B cell (primary cell): ENCODE results near the gene C6orf89. TPM values are rescaled to one million over a fixed set of nuclear protein-coding genes. Genes with fewer than 3 reads are reported as not detected.

Experiments used
- ATAC-seq: fragments of 200-7000 bp; cut with Tn5 transposase; one replicate; pipeline ENCODE4 v1.10.0; 2021; ENCODE audit warnings: low read depth, mild to moderate bottlenecking, moderate number of reproducible peaks, moderate library complexity
- CTCF ChIA-PET: fragments of 350-600 bp; sonication (Branson Sonifier 250); formaldehyde crosslinking; loops from one replicate; lab custom pipeline; 2021; ENCODE audit warnings: antibody characterized with exemption, inconsistent platforms; lab: Charles Lee
- POLR2A ChIA-PET: fragments of 350-600 bp; sonication (Branson Sonifier 250); formaldehyde crosslinking; loops from one replicate; lab custom pipeline; 2021; ENCODE audit warnings: antibody characterized with exemption; lab: Charles Lee
- DNase-seq: peaks from one replicate; pipeline ENCODE4 v3.0.0; 2013
- H2AFZ ChIP-seq: 2 replicates; pipeline ENCODE4 v1.6.1; 2012; ENCODE audit warnings: mild to moderate bottlenecking, low read depth, low read length; ENCODE audit not compliant: insufficient read depth, poor library complexity, severe bottlenecking
- H3K27ac ChIP-seq, 2 donors: 1 replicate in 1 of 2; 2 replicates in 1 of 2; pipeline ENCODE4 v1.5.1; 2012 to 2013; ENCODE audit warnings: low read length in 2 of 2, mild to moderate bottlenecking in 2 of 2, moderate library complexity in 1 of 2
- H3K27me3 ChIP-seq, 4 experiments: fragments of 200-600 bp in 1 of 4; sonication (generic) in 1 of 4; replicated peaks in 1 of 4; 1 replicate in 2 of 4; 2 replicates in 2 of 4; pipeline versions ENCODE4 v1.6.1 to v1.7.0; 2013 to 2016; ENCODE audit warnings: low read length in 3 of 4, mild to moderate bottlenecking in 2 of 4, mixed read lengths in 1 of 4, moderate library complexity in 1 of 4; ENCODE audit not compliant: insufficient read depth in 4 of 4, control insufficient read depth in 3 of 4; ENCODE audit errors: control extremely low read depth in 1 of 4
- H3K36me3 ChIP-seq, 2 experiments: replicated peaks in 1 of 2; 1 replicate in 1 of 2; 2 replicates in 1 of 2; pipeline versions ENCODE4 v1.6.1 to v1.7.1; 2013; ENCODE audit warnings: low read length in 1 of 2; ENCODE audit not compliant: insufficient read depth in 2 of 2, control insufficient read depth in 1 of 2; ENCODE audit errors: control extremely low read depth in 1 of 2, extremely low read depth in 1 of 2
- H3K4me1 ChIP-seq, 2 donors: fragments of 200-600 bp in 1 of 2; sonication (generic) in 1 of 2; 1 replicate in 1 of 2; 2 replicates in 1 of 2; pipeline versions ENCODE4 v1.5.1 to v1.6.1; 2013 to 2017; ENCODE audit warnings: low read length in 2 of 2; ENCODE audit not compliant: control insufficient read depth in 2 of 2, insufficient read depth in 2 of 2
- H3K4me2 ChIP-seq: replicated peaks from 2 replicates; pipeline ENCODE3; 2012; ENCODE audit warnings: mild to moderate bottlenecking, low read depth, low read length; ENCODE audit not compliant: poor library complexity, severe bottlenecking
- H3K4me3 ChIP-seq, 5 experiments: fragments of 200-600 bp in 1 of 5; sonication (generic) in 1 of 5; 1 replicate in 3 of 5; 2 replicates in 2 of 5; pipeline versions ENCODE4 v1.5.1 to v1.7.0; 2011 to 2016; ENCODE audit warnings: low read length in 4 of 5, mild to moderate bottlenecking in 4 of 5, low read depth in 2 of 5, control low read depth in 1 of 5, moderate library complexity in 1 of 5; ENCODE audit not compliant: insufficient read depth in 1 of 5; ENCODE audit errors: control extremely low read depth in 1 of 5, extremely low read depth in 1 of 5
- H3K79me2 ChIP-seq: fragments of 200-600 bp; sonication (generic); one replicate; pipeline ENCODE4 v1.6.0; 2016; ENCODE audit warnings: low read length; ENCODE audit not compliant: control insufficient read depth, insufficient read depth
- H3K9ac ChIP-seq: fragments of 200-600 bp; sonication (generic); 2 replicates; pipeline ENCODE4 v1.6.1; 2017; ENCODE audit warnings: mild to moderate bottlenecking, low read length, moderate library complexity
- H3K9me3 ChIP-seq, 3 donors: one replicate each; pipeline versions ENCODE4 v1.6.1 to v1.7.1; 2013; ENCODE audit warnings: low read length in 2 of 3; ENCODE audit not compliant: control insufficient read depth in 2 of 3, insufficient read depth in 1 of 3; ENCODE audit errors: control extremely low read depth in 1 of 3
- H4K20me1 ChIP-seq: 2 replicates; pipeline ENCODE4 v1.6.0; 2012; ENCODE audit warnings: mild to moderate bottlenecking, low read length; ENCODE audit not compliant: insufficient read depth, control insufficient read depth, poor library complexity, severe bottlenecking
- H3K27ac Mint-ChIP-seq: one replicate; pipeline ENCODE4 v1.8.0; 2021; ENCODE audit warnings: mixed read lengths
- H3K27me3 Mint-ChIP-seq: one replicate; pipeline ENCODE4 v1.8.0; 2021; ENCODE audit warnings: mixed read lengths
- H3K4me1 Mint-ChIP-seq: one replicate; pipeline ENCODE4 v1.8.0; 2021; ENCODE audit warnings: mixed read lengths
- H3K4me3 Mint-ChIP-seq: one replicate; pipeline ENCODE4 v1.8.0; 2021; ENCODE audit warnings: mixed read lengths
- H3K9me3 Mint-ChIP-seq: one replicate; pipeline ENCODE4 v1.8.0; 2022; ENCODE audit warnings: mixed read lengths; ENCODE audit not compliant: insufficient read depth
- CTCF ChIP-seq: fragments of 200-600 bp; IDR thresholded peaks from one replicate; pipeline ENCODE4 v1.8.0; 2022; ENCODE audit warnings: antibody characterized with exemption, mild to moderate bottlenecking
- EZH2 ChIP-seq: IDR thresholded peaks from 2 replicates; pipeline ENCODE4 v1.6.1; 2012; ENCODE audit warnings: borderline replicate concordance, low read depth, mild to moderate bottlenecking, moderate library complexity, low read length; ENCODE audit not compliant: insufficient read depth, poor library complexity, severe bottlenecking
- WGBS: methylation state at CpG from one replicate; pipeline ENCODE4 v1.1.5; 2013; ENCODE audit warnings: missing lambda C conversion rate; ENCODE audit not compliant: insufficient coverage; 5-methylcytosine and 5-hydroxymethylcytosine counted together
- intact Hi-C: fragments of 100-400 bp; cut with micrococcal nuclease; formaldehyde crosslinking; loops from one replicate; pipeline ENCODE4 v1.10.0; 2022
- polyA plus RNA-seq: library from polyadenylated mRNA; depleted of rRNA; stranded (reverse); fragments of >200 nt; gene quantifications from 2 replicates; pipeline ENCODE4 v1.2.3, GENCODE V29; 2012
- total RNA-seq, 2 donors: library from RNA; stranded (reverse); fragments of 120-200 nt in 1 of 2; gene quantifications; 1 replicate in 1 of 2; 2 replicates in 1 of 2; pipeline versions ENCODE4 v1.2.3 to v1.2.4, GENCODE V29; 2013 to 2022

The C6orf89 gene
- total and polyA plus RNA-seq, 2 donors (not counting 1 experiment from before 2014, with no cell fraction given): 13.0 to 35.3 TPM

GRCh38 chr6:36839749-36840431, 45.9 kb upstream of the C6orf89 start:
- Histone ChIP-seq H3K4me3 (peak overlapping the region; percentile 15 to 61 (median 42)), H3K27me3 (peaks cover 0 to 40% (median 23%) of the 10 kb centered on the region in 4 experiments), H3K36me3 (no peaks in the 10 kb centered on the region), H4K20me1 (no peaks in the 10 kb centered on the region), H3K27ac (no peak overlapping the region), H3K9ac (peak overlapping the region; percentile 62), H3K79me2 (no peaks in the 10 kb centered on the region), H3K4me2 (peak overlapping the region; percentile 96), H3K9me3 (no peaks in the 10 kb centered on the region), H3K4me1 (peaks cover 18 to 23% of the 10 kb centered on the region in 2 donors), H2AFZ (peak overlapping the region; percentile 64)
- intact Hi-C loops: no loop called here
- TF ChIP-seq CTCF (peak; percentile 27), EZH2 (no peak)
- ChIA-PET CTCF (no interaction called here), POLR2A (no interaction called here)
- Mint-ChIP-seq H3K4me3 (peak overlapping the region; percentile 86), H3K27ac (peak overlapping the region; percentile 22), H3K4me1 (peaks cover 14% of the 10 kb centered on the region), H3K9me3 (no peaks in the 10 kb centered on the region), H3K27me3 (peaks cover 39% of the 10 kb centered on the region)
- DNase-seq (peak; percentile 63), ATAC-seq (peak; percentile 65)
- WGBS: 1% methylated on average over 51 of the region's 70 CpGs
